Activated CD8-positive, alpha-beta memory T cell treated with anti-CD3 and anti-CD28 coated beads, Interleukin-2, amount 50 U/mL, for 1 hour (primary cell): ENCODE results near the gene RHBDL1.
A peak's percentile ranks its signal among the peaks of the same experiment; 100 is the strongest.

Experiments used
- DNase-seq: peaks from one replicate; pipeline ENCODE4 v3.0.0-alpha.2; 2020; ENCODE audit errors: extremely low read depth

RHBDL1 gene

DNA sequence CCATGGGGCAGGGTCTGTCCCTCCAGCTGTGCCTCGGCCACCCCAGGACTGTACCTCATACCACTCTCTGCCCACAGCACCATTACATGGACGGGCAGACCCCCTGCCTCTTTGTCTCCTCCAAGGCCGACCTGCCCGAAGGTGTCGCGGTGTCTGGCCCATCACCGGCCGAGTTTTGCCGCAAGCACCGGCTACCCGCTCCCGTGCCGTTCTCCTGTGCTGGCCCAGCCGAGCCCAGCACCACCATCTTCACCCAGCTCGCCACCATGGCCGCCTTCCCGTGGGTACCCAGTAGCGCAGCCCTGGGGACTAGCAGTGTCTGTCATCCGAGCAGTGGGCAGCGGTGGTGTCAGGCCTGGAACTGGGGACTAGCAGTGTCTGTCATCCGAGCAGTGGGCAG lies 2.6 kb upstream of the RHBDL1 start:
- no peak for DNase-seq

- no peak for DNase-seq
Measured at GRCh38 chr16:673399-673991, 2.0 kb upstream of the RHBDL1 start.

GRCh38 chr16:674214-674881 lies 1.1 kb upstream of the RHBDL1 start:
- no peak for DNase-seq

GRCh38 chr16:675884-676564 lies 553 bp downstream of the RHBDL1 start:
- no peak for DNase-seq

- DNase-seq, result no peak
Measured at GRCh38 chr16:676565-676902, 1.1 kb downstream of the RHBDL1 start.

DNA sequence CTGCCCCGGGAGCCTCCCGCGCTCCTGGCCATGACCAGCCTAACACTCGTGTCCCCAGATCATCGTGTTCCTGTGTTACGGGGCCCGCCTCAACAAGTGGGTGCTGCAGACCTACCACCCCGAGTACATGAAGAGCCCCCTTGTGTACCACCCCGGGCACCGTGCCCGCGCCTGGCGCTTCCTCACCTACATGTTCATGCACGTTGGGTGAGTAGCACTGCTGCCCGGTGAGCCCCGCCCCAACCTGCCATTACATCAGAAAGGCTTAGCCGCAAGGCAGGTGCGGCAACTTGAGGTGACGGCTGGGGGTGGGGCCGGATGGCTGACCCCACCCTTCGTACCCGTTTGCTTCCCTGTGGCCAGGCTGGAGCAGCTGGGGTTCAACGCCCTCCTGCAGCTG lies 1.4 kb downstream of the RHBDL1 start:
- DNase-seq, result no peak

DNA sequence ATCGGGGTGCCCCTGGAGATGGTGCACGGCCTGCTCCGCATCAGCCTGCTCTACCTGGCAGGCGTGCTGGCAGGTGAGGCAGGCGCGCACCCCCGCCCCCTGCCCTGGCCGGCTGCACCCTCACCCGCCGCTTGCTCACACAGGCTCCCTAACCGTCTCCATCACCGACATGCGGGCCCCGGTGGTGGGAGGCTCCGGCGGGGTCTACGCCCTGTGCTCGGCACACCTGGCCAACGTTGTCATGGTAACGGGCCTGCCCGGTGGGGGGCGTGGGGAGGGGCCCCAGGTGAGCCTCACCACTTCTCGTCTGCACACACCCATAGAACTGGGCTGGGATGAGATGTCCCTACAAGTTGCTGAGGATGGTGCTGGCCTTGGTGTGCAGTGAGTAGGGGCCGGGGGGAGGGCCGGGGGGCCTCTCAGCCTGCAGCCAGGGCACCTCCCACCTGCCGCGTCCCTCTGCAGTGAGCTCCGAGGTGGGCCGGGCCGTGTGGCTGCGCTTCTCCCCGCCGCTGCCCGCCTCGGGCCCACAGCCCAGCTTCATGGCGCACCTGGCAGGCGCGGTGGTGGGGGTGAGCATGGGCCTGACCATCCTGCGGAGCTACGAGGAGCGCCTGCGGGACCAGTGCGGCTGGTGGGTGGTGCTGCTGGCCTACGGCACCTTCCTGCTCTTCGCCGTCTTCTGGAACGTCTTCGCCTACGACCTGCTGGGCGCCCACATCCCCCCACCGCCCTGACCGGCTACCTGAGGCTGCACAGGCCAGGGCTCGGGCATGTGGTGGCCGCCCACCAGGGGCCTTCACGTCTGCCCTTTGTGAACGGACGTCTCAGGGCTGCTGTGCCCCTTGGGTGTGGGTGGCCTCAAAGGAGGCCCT lies 2.1 kb downstream of the RHBDL1 start:
- DNase-seq, result no peak

- no peak for DNase-seq
Measured at GRCh38 chr16:678209-678857, 2.9 kb downstream of the RHBDL1 start.

DNA sequence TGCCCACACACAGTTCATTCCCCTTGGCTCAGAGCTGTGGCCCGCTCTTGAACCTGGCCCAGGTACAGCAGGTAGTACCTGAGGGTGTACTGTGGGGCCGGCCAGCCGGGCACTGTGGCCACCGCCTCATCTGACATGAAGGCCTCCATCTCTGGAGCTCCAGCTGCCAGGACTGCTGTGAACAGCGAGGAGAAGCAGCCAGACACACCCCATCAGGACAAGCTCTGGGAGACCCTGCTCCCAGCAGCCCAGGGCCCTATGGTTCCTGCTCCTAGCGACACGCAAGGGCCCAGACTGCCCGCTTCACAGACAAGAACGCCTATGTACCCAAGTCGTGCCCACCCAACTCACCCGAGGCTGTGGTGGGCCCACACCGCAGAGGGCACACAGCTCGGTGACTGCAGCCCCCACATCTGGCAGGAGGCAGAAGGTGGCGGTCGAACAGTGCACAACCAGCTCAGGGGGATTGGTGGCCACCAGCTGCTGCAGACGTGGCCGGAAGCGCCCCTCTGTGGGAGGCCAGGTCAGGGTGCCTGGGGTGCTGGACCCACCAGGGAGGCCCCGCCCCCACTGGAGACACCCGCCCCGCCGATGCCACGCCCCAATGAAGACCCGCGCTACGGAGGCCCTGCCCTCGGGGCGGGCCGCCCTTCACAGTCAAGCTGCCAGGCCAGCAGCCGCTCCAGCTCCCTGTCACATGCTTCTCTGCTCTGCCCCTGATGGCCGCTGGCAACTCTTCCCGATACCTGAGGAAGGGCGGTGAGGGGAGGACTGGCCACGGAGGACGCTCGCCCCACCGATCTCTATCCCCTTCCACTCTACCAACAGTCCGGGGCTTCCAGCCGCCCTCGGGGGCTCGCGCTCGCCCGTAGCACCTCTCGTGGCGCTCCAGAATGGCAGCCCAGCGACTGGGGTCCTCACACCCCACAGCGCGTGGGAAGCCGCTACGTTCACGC lies 3.7 kb downstream of the RHBDL1 start:
- no peak for DNase-seq

- DNase-seq, result peak; percentile 65
Measured at GRCh38 chr16:679814-680624, 4.5 kb downstream of the RHBDL1 start, which contains the start of gene STUB1. STUB1 (plus strand) TSS chr16:680410; CDS start chr16:680526, 116 bp downstream.

DNA sequence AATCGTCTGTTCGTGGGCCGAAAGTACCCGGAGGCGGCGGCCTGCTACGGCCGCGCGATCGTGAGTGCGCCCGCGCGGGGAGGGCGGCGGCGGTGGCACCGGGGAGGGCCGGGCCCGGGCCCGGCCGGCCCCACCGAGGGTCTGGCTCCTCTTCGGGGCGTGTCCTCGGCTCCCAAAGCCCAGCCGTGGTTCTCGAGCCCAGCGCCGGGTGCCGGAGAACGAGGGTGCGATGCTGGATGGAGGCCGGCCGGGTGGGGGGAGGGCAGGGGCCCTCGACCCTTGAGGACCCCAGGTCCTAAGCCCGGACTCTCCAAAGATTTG lies 5.1 kb downstream of the RHBDL1 start:
- DNase-seq, result no peak

DNA sequence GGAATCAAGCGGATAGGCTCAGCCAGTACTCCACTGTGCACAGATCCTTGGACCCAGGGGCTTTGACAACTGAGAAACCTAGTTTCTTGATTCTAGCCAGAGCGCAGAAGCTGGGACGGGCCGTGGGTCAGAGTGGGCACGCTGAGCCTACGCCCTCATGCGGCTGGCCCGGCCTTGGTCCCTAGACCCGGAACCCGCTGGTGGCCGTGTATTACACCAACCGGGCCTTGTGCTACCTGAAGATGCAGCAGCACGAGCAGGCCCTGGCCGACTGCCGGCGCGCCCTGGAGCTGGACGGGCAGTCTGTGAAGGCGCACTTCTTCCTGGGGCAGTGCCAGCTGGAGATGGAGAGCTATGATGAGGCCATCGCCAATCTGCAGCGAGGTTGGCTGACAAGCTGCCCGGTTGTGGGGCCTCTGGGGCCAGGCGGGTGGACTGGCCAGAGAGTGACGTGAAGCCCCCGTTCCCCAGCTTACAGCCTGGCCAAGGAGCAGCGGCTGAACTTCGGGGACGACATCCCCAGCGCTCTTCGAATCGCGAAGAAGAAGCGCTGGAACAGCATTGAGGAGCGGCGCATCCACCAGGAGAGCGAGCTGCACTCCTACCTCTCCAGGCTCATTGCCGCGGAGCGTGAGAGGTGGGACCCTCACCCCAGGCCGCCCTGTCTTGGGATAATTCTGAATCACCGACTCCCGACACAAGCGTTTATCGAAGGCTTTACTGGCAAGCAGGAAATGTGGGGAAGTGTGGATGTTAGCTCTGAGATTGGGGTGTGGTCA lies 5.7 kb downstream of the RHBDL1 start:
- DNase-seq, result no peak

GRCh38 chr16:681746-682427 lies 6.4 kb downstream of the RHBDL1 start:
- DNase-seq, result no peak

GRCh38 chr16:682493-683395 lies 7.3 kb downstream of the RHBDL1 start:
- DNase-seq, result no peak

GRCh38 chr16:683396-684070 lies 8.1 kb downstream of the RHBDL1 start:
- no peak for DNase-seq

GRCh38 chr16:684071-684794 lies 8.8 kb downstream of the RHBDL1 start, which contains the start of gene JMJD8:
JMJD8 (minus strand) TSS chr16:684334; CDS start chr16:684319, 15 bp downstream.
- DNase-seq, result peak; percentile 90
